ENCODE results near the gene SHISA9.

SHISA9 gene

DNA sequence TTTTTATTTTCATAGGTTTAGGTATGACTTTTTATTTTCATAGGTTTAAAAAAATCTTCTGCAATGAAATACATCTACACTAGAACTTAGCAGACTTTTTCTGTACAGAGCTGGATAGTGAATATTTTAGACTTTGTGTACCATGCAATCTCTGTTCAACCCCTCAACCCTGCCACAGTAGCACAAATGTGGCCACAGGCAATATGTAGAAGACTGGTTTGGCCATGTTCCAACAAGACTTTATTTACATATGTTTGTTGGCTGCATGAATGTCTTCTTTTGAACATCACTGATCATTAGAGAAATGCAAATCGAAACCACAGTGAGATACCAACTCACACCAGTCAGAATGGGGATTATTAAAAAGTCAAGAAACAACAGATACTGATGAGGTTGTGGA, 229.2 kb downstream of the SHISA9 start:
- H3K4me3 ChIP-seq (ENCODE audit: control insufficient read depth, low read depth, low read length): no peak overlapping the region
- TF ChIP-seq, protein P1, sequence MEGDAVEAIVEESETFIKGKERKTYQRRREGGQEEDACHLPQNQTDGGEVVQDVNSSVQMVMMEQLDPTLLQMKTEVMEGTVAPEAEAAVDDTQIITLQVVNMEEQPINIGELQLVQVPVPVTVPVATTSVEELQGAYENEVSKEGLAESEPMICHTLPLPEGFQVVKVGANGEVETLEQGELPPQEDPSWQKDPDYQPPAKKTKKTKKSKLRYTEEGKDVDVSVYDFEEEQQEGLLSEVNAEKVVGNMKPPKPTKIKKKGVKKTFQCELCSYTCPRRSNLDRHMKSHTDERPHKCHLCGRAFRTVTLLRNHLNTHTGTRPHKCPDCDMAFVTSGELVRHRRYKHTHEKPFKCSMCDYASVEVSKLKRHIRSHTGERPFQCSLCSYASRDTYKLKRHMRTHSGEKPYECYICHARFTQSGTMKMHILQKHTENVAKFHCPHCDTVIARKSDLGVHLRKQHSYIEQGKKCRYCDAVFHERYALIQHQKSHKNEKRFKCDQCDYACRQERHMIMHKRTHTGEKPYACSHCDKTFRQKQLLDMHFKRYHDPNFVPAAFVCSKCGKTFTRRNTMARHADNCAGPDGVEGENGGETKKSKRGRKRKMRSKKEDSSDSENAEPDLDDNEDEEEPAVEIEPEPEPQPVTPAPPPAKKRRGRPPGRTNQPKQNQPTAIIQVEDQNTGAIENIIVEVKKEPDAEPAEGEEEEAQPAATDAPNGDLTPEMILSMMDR (IDR thresholded peaks at IDR 0.05; ENCODE audit: control insufficient read depth, insufficient read depth, low read depth, low read length, missing control alignments): no peak
- DNase-seq (ENCODE audit: low read depth): no peak

DNA sequence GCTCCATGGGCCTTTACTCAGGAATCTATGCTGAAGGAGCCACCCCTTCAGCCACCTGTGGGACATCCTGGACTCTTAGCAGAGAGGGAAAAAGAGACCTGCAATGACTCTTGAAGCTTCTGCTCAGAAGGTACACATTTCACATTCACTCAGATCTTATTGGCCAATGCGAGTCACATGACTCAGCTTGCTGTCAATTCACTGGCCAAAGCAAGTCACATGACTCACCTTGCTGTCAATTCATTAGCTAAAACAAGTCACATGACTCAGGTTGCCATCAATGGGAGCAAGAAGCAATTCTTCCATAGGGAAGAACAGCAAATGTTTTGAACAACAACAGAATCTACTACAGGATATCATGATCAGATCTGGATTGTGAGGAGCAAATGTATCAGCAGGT, 233.4 kb downstream of the SHISA9 start:
- no peak for DNase-seq (ENCODE audit: low read depth)
- H3K4me3 ChIP-seq (ENCODE audit: control insufficient read depth, low read depth, low read length): no peak overlapping the region
- TF ChIP-seq, protein P1 (IDR thresholded peaks at IDR 0.05; ENCODE audit: control insufficient read depth, insufficient read depth, low read depth, low read length, missing control alignments): no peak

DNA sequence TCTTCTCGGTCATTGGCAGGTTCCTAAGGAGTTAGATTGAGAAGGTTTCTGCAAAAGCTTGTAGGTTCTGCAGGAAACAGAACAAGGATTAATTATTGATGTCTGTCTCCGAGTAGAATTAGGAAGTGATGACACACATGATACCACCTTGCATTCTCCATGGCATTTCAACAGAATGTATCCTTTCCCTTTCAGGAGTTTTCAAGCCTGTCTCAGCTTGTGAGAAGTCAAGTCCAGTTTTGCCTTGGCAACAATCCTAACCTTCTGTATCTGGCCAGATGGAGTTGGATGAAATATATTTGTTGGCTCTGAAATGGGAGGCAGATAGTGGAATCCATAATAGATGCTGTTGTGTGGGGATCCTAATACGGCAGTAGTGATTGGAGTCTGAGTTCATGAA, 235.5 kb downstream of the SHISA9 start:
- TF ChIP-seq, protein P1 (IDR thresholded peaks at IDR 0.05; ENCODE audit: control insufficient read depth, insufficient read depth, low read depth, low read length, missing control alignments): no peak
- DNase-seq (ENCODE audit: low read depth): no peak
- no peak overlapping the region for H3K4me3 ChIP-seq (ENCODE audit: control insufficient read depth, low read depth, low read length)

DNA sequence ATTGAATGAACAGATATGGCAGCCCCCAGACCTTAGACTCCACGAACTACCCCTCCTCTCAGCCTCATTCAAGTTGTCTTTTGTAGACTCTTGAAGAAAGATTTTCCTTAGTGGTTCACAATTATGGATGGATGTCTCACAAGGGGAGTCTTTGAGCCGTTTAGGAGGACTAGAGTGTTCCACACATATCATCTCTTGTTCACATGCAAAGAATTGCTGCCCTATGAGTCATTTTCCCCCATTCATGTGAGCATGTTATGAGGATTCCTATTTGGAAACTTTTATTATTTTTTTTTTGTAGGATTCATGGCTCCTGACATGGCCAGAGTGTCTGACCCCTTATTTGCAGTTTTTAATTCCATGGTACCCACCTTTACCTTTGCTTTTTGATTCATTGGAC, 237.1 kb downstream of the SHISA9 start:
- no peak for DNase-seq (ENCODE audit: low read depth)
- no peak overlapping the region for H3K4me3 ChIP-seq (ENCODE audit: control insufficient read depth, low read depth, low read length)
- TF ChIP-seq, protein P1 (IDR thresholded peaks at IDR 0.05; ENCODE audit: control insufficient read depth, insufficient read depth, low read depth, low read length, missing control alignments): no peak

DNA sequence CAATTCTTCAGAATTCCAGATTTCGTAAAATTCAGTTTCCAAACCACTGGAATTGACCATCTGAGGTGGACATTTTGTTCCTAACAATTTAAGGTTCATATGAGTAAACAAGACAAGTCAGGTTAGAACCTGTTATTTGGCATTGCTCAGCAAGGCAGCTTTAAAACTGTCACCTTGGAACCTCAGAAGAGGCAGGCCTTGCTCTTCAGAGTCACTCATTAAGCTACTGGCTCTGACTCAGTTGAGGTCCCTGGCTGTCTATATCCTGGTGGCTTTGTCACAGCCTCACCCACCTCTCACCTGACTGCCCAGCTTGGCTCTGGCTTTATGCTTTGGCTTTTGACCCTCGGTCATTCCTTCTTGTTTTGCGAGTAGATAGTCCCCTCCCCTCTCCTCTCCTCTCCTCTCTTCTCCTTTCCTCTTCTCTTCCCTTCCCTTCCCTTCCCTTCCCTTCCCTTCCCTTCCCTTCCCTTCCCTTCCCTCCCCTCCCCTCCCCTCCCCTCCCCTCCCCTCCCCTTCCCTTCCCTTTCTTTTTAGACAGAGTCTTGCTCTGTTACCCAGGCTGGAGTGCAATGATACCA, 238.4 kb downstream of the SHISA9 start:
- no peak overlapping the region for H3K4me3 ChIP-seq (ENCODE audit: control insufficient read depth, low read depth, low read length)
- no peak for DNase-seq (ENCODE audit: low read depth)
- TF ChIP-seq, protein P1 (IDR thresholded peaks at IDR 0.05; ENCODE audit: control insufficient read depth, insufficient read depth, low read depth, low read length, missing control alignments): no peak

DNA sequence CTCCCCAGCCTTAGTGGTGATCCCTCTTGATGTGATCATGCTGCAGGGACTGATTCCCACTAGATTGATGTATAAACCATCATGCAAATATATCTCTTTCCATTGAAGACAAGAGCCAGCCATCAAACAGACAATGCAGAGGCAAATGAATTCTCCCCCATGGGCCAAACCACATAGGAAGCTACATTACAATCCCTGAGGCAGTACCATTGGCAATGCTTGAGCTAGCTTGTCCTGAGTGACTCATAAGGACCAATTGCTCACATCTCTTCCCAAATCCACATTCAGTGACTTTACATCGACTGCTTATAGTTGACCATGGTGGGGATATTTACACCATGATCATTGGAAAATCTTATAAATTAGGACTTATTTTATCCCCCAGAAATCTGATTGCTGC, 242.2 kb downstream of the SHISA9 start:
- no peak overlapping the region for H3K4me3 ChIP-seq (ENCODE audit: control insufficient read depth, low read depth, low read length)
- no peak for DNase-seq (ENCODE audit: low read depth)
- TF ChIP-seq, protein P1 (IDR thresholded peaks at IDR 0.05; ENCODE audit: control insufficient read depth, insufficient read depth, low read depth, low read length, missing control alignments): no peak

DNA sequence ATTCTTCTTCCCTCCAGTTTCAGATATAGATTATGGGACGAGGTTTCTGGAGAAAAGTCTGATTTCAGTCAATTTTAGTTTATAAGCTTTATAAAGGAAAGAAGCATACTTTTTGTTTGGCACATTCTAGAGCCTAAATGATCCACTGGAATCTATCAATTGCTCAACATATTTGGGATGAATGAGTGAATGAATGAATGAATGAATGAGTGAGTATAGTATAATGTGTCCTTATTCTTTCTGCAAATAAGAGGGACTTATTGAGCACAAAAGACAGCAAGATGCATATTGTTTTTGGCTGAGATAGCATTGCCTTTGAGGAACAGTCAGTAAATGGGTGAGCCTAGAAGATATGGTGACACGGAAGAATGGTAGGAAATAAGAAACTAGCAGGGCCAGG, 245.4 kb downstream of the SHISA9 start:
- TF ChIP-seq, protein P1 (IDR thresholded peaks at IDR 0.05; ENCODE audit: control insufficient read depth, insufficient read depth, low read depth, low read length, missing control alignments): no peak
- DNase-seq (ENCODE audit: low read depth): no peak
- H3K4me3 ChIP-seq (ENCODE audit: control insufficient read depth, low read depth, low read length): no peak overlapping the region

Data from AG09309 (cell line).